GM10266 (cell line): ENCODE results near the gene TTC34.

Experiments
- DNase-seq: peaks from one replicate; pipeline ENCODE4 v3.0.0; 2012; ENCODE audit errors: extremely low spot score
- CTCF ChIP-seq: IDR thresholded peaks from 2 replicates; pipeline ENCODE4 v1.5.1; 2012; ENCODE audit warnings: mild to moderate bottlenecking, low read depth; ENCODE audit not compliant: control insufficient read depth, insufficient read depth; ENCODE audit errors: missing control alignments

The TTC34 gene

GRCh38 chr1:2586154-2587070, 215.1 kb downstream of the TTC34 start, which contains the start of gene PRXL2B:
Gene PRXL2B (plus strand): TSS chr1:2586777. CDS start chr1:2586886, 109 bp downstream.
- TF ChIP-seq CTCF = no peak

More at GRCh38 chr1:2586154-2587070, 215.1 kb downstream of the TTC34 start, which contains the start of gene PRXL2B:
- DNase-seq = peak; percentile 100
